SJCRH30 (cell line): ENCODE data around the gene GGT5. TPM values are rescaled to one million over a fixed set of nuclear protein-coding genes. Genes with fewer than 3 reads are reported as not detected.
"Not testable (repeated sequence)": the region's sequence is repeated elsewhere in the genome, so short reads cannot be mapped to it uniquely, and the experiment has no call there.

Experiments used
- DNase-seq, 2 experiments: peaks; one replicate each; pipeline ENCODE4 v3.0.0-alpha.2; 2015 to 2020
- H3K27ac ChIP-seq: fragments of 250-450 bp; sonication (Bioruptor Pico); 2 replicates; pipeline ENCODE4 v1.5.1; 2020; ENCODE audit warnings: mild to moderate bottlenecking, moderate library complexity
- H3K27me3 ChIP-seq: fragments of 250-450 bp; sonication (Bioruptor Pico); 2 replicates; pipeline ENCODE4 v1.5.1; 2020; ENCODE audit warnings: mild to moderate bottlenecking, moderate library complexity
- H3K36me3 ChIP-seq: fragments of 250-450 bp; sonication (Bioruptor Pico); 2 replicates; pipeline ENCODE4 v1.5.1; 2020; ENCODE audit warnings: mild to moderate bottlenecking, moderate library complexity
- H3K4me1 ChIP-seq: fragments of 250-450 bp; sonication (Bioruptor Pico); 2 replicates; pipeline ENCODE4 v1.5.1; 2020; ENCODE audit warnings: mild to moderate bottlenecking, moderate library complexity
- H3K4me3 ChIP-seq: fragments of 250-450 bp; sonication (Bioruptor Pico); 2 replicates; pipeline ENCODE4 v1.5.1; 2020; ENCODE audit warnings: mild to moderate bottlenecking, moderate library complexity
- H3K9me3 ChIP-seq: fragments of 250-450 bp; sonication (Bioruptor Pico); replicated peaks from 2 replicates; pipeline ENCODE4 v1.5.1; 2020; ENCODE audit warnings: mild to moderate bottlenecking, moderate library complexity
- total RNA-seq: library from RNA; depleted of rRNA; stranded (reverse); fragments of >200 nt; shearing (Covaris generic); gene quantifications from 2 replicates; pipeline ENCODE4 v1.2.3, GENCODE V29; 2014

The GGT5 gene
- total RNA-seq, 1 experiment from 2014 or later = 2.0 TPM

GRCh38 chr22:24247564-24248344 lies 2.9 kb upstream of the GGT5 start:
- H3K4me3 ChIP-seq = no peak overlapping the region
- no peaks in the 10 kb centered on the region for H3K36me3 ChIP-seq
- H3K4me1 ChIP-seq = peaks cover 21% of the 10 kb centered on the region
- no peaks in the 10 kb centered on the region for H3K27me3 ChIP-seq
- H3K9me3 ChIP-seq = no peaks in the 10 kb centered on the region
- no peak overlapping the region for H3K27ac ChIP-seq
- peak; percentile 83 to 88 for DNase-seq

DNA sequence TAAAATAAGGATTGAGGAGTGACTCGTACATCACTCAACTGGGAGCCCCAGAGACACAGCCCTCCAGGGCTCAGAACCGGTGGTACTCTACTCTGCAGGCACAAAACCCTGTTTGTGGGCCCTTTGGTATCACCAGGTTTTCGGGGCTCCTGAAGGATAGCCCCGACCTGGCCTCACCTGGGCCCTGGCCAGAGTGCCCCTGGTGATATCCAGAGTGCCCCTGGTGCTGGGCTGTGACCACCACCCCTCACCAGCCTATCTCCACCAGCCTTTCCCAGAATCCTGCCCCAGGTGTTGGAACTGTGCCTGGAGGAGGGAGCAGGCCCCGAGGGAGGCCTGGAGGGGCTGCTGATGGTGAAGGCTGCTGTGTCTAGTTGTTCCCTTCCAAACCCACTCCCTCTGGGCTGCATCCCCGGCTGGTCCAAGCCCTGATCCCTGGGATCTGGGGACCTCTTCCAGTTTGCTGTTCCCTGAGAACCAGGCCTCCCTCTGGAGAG lies 2.2 kb upstream of the GGT5 start:
- H3K4me3 ChIP-seq = no peak overlapping the region
- no peak overlapping the region for H3K27ac ChIP-seq
- peaks cover 27% of the 10 kb centered on the region for H3K4me1 ChIP-seq
- H3K9me3 ChIP-seq = no peaks in the 10 kb centered on the region
- no peak for DNase-seq
- H3K36me3 ChIP-seq = no peaks in the 10 kb centered on the region
- H3K27me3 ChIP-seq = no peaks in the 10 kb centered on the region

DNA sequence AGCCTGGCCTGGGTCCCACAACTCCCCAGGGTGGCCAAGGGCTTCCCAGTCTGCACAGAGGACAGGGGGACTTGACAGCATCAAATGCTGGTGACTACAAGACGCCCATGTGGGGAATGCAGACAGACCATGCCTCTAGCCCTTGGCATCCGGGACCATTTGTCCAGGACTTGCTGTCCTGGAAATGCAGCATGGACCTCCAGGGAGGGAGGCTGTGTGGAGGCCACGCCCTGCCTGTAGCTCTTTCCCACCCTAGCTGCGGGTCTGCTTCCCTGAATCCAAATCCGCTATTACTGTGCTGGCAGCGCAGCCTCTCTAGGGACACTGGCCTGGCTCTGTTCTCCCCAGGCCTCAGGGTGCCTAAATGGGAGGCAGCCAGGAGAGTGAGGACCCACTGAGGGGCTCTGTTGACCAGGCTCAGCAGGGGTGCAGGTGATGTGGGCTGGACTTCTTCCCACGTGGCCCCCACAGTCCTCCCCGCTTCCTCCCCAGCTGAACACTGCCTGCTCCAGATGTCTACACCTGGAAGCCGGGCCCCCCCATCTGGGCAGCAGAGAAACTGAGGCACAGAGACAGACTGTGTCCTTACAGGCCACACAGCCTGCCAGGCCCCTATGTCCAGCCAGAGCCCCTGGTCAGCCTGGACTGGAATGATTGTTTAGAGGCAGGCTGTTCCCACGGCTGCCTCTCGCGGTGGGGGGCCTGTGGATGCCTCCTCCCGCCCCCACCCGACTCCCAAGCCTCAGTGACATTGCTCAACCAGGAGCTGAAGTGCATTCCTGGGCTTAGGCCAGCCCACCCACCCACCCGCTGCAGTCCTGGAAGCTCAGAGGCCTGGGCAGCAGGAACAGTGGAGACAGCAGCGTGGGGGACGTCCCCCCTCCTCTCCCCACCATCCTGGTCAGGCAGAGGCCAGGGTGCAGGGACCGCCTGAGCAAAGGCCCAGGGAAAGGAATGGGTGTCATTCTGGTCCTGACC lies 991 bp upstream of the GGT5 start:
- H3K36me3 ChIP-seq, H3K9me3 ChIP-seq, H3K27me3 ChIP-seq, H3K27ac ChIP-seq: not testable (repeated sequence)
- Histone ChIP-seq H3K4me3 (peak overlapping the region; percentile 54), H3K4me1 (peaks cover 28% of the 10 kb centered on the region)
- DNase-seq = peak; percentile 53 to 56

GRCh38 chr22:24244144-24244787 lies 616 bp downstream of the GGT5 start:
- Histone ChIP-seq H3K27me3 (no peaks in the 10 kb centered on the region), H3K27ac (peak overlapping the region; percentile 87), H3K9me3 (no peaks in the 10 kb centered on the region), H3K4me1 (peaks cover 28% of the 10 kb centered on the region), H3K4me3 (peak overlapping the region; percentile 54), H3K36me3 (no peaks in the 10 kb centered on the region)
- peak; percentile 40 to 46 for DNase-seq

DNA sequence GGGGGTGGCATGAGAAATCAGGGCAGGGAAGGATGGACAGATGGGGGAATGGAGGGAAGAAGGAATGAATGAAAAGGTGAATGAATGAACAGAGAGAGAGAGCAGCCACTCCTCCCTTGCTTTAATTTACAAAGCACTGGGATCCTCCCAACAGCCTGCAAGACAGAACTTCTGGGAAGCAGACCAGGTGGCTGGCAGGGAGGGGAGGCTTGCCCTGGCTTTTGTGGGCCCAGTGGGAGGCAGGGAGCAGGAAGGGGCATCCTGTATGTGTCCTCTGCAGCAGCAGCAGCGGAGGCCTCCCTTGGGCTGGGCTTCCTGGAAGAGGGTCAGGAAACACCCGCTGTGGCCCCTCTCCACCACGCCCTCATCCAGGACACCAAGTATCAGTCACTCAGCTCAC lies 1.5 kb downstream of the GGT5 start:
- H3K27me3 ChIP-seq, H3K9me3 ChIP-seq, H3K36me3 ChIP-seq, H3K27ac ChIP-seq: not testable (repeated sequence)
- DNase-seq = peak; percentile 43 to 44
- H3K4me1 ChIP-seq = peaks cover 28% of the 10 kb centered on the region
- H3K4me3 ChIP-seq = peak overlapping the region; percentile 54

- not testable (repeated sequence) for H3K27me3 ChIP-seq, H3K36me3 ChIP-seq, H3K27ac ChIP-seq, DNase-seq, H3K4me3 ChIP-seq, H3K9me3 ChIP-seq
- peaks cover 24% of the 10 kb centered on the region for H3K4me1 ChIP-seq
Observed at GRCh38 chr22:24240985-24241692, 3.7 kb downstream of the GGT5 start.

DNA sequence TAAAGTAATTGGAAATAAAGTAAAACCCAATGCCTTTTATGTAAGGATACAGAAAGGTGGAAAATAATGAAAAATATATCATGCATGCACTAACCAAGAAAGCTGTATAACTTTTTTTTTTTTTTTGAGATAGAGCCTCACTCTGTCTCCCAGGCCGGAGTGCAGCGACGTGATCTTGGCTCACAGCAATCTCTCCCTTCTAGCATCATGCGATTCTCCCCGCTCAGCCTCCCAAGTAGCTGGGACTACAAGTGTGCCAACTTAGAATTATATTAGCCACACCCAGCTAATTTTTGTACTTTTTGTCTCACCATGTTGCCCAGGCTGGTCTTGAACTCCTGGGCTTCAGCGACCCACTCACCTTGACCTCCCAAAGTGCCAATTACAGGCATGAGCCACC lies 4.5 kb downstream of the GGT5 start:
- no peak overlapping the region for H3K4me3 ChIP-seq
- no peaks in the 10 kb centered on the region for H3K27me3 ChIP-seq
- no peaks in the 10 kb centered on the region for H3K9me3 ChIP-seq
- H3K4me1 ChIP-seq = peaks cover 18% of the 10 kb centered on the region
- no peak overlapping the region for H3K27ac ChIP-seq
- no peaks in the 10 kb centered on the region for H3K36me3 ChIP-seq
- no peak for DNase-seq

- H3K27me3 ChIP-seq, H3K9me3 ChIP-seq, H3K4me1 ChIP-seq, DNase-seq, H3K36me3 ChIP-seq, H3K4me3 ChIP-seq, H3K27ac ChIP-seq: not testable (repeated sequence)
Observed at GRCh38 chr22:24238101-24238694, 6.7 kb downstream of the GGT5 start.

DNA sequence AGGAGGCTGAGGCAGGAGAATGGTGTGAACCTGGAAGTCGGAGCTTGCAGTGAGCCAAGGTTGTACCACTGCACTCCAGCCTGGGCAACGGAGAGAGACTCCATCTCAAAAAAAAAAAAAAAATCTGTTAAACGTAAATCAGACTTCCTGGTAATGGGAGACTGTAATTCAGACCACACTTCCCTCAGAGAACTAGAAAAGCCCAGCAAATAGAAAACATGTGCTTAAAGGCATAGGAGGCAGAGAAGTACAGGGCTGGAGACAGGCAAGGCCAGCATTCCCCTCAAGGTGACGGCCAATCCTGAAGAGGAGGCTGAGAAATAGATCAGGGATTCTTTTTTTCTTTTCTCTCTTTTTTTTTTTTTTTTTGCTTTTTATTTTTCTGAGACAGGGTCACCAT lies 8.2 kb downstream of the GGT5 start:
- no peaks in the 10 kb centered on the region for H3K36me3 ChIP-seq
- no peaks in the 10 kb centered on the region for H3K27me3 ChIP-seq
- no peak overlapping the region for H3K27ac ChIP-seq
- no peak overlapping the region for H3K4me3 ChIP-seq
- no peaks in the 10 kb centered on the region for H3K4me1 ChIP-seq
- H3K9me3 ChIP-seq = no peaks in the 10 kb centered on the region
- DNase-seq = no peak

GRCh38 chr22:24235315-24235714 lies 9.6 kb downstream of the GGT5 start:
- Histone ChIP-seq H3K36me3 (no peaks in the 10 kb centered on the region), H3K27ac (no peak overlapping the region), H3K4me3 (no peak overlapping the region), H3K27me3 (no peaks in the 10 kb centered on the region), H3K9me3 (no peaks in the 10 kb centered on the region), H3K4me1 (no peaks in the 10 kb centered on the region)
- no peak for DNase-seq

DNA sequence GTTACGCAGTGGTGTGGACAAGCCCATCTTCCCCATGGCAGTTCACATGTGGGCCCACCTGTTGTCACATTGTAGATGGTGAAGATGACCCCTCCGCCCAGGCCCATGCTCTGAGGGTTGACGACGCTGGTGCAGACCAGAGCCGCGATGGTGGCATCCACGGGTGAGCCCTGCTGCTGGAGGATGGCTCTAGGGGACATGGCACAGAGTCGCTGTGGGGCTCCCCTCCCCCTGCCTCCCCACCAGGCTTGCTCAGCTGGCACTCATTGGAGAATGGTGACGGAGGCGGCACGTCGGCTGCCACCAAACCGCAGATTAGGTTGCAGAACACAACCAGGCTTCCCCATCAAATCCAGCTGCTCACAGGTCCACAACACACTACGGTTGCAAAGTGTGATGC lies 11.1 kb downstream of the GGT5 start:
- Histone ChIP-seq H3K4me1 (no peaks in the 10 kb centered on the region), H3K9me3 (no peaks in the 10 kb centered on the region), H3K36me3 (no peaks in the 10 kb centered on the region), H3K27me3 (no peaks in the 10 kb centered on the region), H3K4me3 (no peak overlapping the region), H3K27ac (no peak overlapping the region)
- no peak for DNase-seq

- no peak for DNase-seq
- Histone ChIP-seq H3K9me3 (no peaks in the 10 kb centered on the region), H3K27me3 (no peaks in the 10 kb centered on the region), H3K4me1 (no peaks in the 10 kb centered on the region), H3K27ac (no peak overlapping the region), H3K4me3 (no peak overlapping the region), H3K36me3 (no peaks in the 10 kb centered on the region)
Observed at GRCh38 chr22:24233235-24233634, 11.6 kb downstream of the GGT5 start.

DNA sequence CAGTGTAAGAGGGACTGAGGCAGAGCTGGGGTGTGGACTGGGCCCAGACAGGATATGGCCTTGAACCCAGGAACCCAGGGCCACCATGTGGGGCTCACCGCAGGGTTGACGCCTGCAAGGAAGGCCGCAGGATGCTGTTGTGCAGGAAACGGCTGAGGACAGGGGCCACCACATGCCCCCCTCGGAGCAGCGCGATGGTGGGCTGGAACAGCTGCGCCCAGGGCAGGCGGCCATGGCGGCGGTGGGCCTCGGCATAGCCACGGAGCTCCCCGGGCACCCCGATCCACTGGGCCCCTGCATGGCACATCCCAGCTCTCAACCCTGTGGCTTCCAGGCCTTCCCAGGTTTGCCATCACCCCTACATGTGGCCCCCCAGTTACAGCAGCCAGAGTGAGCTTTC lies 12.2 kb downstream of the GGT5 start:
- Histone ChIP-seq H3K9me3 (no peaks in the 10 kb centered on the region), H3K27ac (no peak overlapping the region), H3K36me3 (no peaks in the 10 kb centered on the region), H3K4me3 (no peak overlapping the region), H3K27me3 (no peaks in the 10 kb centered on the region), H3K4me1 (no peaks in the 10 kb centered on the region)
- no peak for DNase-seq

GRCh38 chr22:24232124-24232523 lies 12.8 kb downstream of the GGT5 start:
- no peak for DNase-seq
- H3K27ac ChIP-seq = no peak overlapping the region
- H3K27me3 ChIP-seq = no peaks in the 10 kb centered on the region
- no peaks in the 10 kb centered on the region for H3K36me3 ChIP-seq
- H3K4me1 ChIP-seq = no peaks in the 10 kb centered on the region
- H3K4me3 ChIP-seq = no peak overlapping the region
- no peaks in the 10 kb centered on the region for H3K9me3 ChIP-seq
